Jurkat, Clone E6-1 (cell line): ENCODE data around the gene PDE4C.

ENCODE experiments used
- DNase-seq: peaks from one replicate; pipeline ENCODE4 v3.0.0-alpha.2; 2011; ENCODE audit warnings: low read depth, low spot score
- H3K4me3 ChIP-seq: 2 replicates; pipeline ENCODE4 v1.5.1; 2011; ENCODE audit warnings: mild to moderate bottlenecking, low read length, control low read depth, moderate library complexity

The PDE4C gene

GRCh38 chr19:18257503-18258470 lies 31.5 kb upstream of the PDE4C start:
- no peak for DNase-seq
- H3K4me3 ChIP-seq, result no peak overlapping the region

GRCh38 chr19:18254546-18255503 lies 28.6 kb upstream of the PDE4C start:
- DNase-seq, result no peak
- H3K4me3 ChIP-seq, result no peak overlapping the region

DNA sequence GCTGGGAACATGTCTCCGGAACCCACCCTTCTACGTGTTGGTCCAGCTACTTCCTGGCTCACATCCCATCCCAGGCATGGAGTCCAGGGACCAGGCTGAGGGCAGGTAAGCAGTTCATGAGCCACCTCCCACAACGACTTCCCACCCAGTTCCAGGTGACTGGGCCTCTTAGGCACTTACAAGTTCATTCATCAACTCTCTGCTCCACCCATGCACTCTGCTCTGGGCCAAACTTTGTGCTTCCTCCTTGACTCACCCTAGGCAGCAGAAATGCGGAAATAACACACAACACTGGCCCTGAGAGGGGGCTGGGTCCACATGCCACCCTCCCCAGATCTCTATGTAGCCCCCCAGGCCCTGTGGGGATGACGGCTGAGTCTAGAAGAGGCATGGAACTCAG lies 27.5 kb upstream of the PDE4C start:
- DNase-seq, result no peak
- no peak overlapping the region for H3K4me3 ChIP-seq

DNA sequence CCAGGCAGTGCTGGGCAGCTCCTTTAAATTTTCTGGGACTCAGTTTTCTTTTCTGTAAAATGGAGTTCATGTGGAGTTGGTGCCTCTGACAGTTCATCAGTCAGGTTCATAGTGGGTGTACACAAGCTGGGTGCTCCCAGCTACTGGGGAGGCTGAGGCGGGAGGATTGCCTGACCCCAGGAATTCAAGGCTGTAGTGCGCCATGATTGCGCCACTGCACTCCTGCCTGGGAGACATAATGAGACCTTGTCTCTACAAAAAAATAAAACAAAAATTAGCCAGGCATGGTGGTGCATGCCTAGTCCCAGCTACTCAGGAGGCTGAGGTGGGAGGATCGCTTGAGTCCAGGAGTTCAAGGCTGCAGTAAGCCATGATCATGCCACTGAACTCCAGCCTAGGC lies 26.9 kb upstream of the PDE4C start:
- no peak overlapping the region for H3K4me3 ChIP-seq
- DNase-seq, result no peak

DNA sequence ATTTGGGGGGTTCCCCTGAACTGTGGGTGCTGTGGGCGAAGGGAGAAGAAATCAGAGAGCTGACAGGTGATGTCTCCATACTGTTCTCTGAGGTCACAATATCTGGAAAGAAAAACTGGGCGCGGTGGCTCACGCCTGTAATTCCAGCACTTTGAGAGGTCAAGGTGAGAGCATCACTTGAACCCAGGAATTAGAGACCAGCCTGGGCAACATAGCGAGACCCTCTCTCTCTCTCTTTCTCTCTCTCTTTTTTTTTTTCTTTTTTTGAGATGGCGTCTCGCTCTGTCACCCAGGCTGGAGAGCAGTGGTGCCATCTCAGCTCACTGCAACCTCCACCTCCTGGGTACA lies 26.1 kb upstream of the PDE4C start:
- no peak for DNase-seq

DNA sequence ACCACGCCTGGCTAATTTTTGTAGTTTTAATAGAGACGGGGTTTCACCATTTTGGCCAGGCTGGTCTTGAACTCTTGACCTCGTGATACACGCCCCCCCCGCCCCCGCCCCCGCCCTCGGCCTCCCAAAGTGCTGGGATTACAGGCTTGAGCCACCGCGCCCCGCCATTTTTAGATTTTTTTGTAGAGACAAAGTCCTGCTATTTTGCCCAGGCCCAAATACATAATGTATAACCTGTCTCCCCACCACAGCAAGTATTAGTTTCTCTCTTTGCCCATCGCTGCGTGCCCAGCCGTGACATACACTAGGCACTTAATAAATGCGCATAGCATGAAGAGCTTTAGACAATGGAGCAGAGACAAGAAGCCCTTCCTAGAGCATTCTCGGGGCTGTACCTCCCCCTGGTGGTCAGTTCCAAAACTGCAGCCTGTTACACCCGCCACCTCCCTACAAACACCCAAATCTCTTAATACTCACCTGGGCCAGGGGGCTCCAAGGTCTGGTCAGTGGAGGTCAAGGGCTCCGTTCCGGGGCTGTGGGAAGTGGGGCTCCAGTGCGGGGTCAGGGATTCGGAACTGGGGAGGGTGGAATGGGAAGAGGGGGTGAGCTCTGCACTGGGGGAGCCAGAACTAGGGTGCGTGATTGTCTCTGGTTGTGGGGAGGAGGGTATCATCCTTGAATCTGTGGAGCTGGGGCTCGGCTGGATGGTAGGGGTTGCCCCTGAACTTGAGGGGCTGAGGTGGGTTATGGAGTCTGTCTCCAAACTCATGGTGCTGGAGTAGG lies 25.5 kb upstream of the PDE4C start:
- no peak overlapping the region for H3K4me3 ChIP-seq

More for the DNA sequence above, 26.1 kb upstream of the PDE4C start:
- H3K4me3 ChIP-seq, result no peak overlapping the region

GRCh38 chr19:18249834-18250233 lies 23.6 kb upstream of the PDE4C start:
- no peak overlapping the region for H3K4me3 ChIP-seq
- DNase-seq, result no peak

More for the DNA sequence above, 25.5 kb upstream of the PDE4C start:
- DNase-seq, result peak; percentile 68

- no peak overlapping the region for H3K4me3 ChIP-seq
- no peak for DNase-seq
These were observed 19.1 kb upstream of the PDE4C start for GRCh38 chr19:18245297-18245696.

- H3K4me3 ChIP-seq, result no peak overlapping the region
- DNase-seq, result no peak
These were observed 13.1 kb upstream of the PDE4C start for GRCh38 chr19:18239303-18239702.

- DNase-seq, result no peak
These were observed 8.0 kb upstream of the PDE4C start for GRCh38 chr19:18234194-18234593.

DNA sequence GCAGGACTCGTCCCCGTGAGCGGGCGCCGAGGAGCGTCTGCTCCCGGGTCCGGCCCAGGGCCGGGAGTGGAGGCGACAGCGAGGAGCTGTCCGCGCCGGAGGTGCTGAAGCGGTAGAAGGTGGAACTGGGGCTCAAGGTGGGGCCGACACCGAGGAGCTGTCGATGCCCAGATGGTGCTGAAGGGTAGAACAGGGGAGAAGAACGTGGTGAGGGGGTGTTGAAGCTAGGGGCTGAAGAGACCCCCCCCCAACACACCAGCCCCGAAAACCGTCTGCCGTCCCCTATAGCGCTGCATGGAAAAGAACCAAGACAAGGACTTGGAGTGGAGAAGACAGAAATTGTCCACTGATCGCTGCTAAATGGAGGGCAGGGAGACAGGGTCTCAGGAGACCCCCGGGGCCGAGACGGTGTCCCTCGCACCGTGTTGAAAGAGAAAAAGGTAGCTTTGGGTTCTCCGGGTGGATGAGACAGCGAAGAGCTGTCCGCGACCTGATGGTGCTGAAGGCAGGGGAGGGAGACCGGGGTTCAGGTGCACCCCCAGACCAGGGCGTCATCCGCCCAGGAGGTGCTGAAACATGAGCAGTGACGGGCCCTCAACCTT lies 7.1 kb upstream of the PDE4C start:
- no peak overlapping the region for H3K4me3 ChIP-seq
- DNase-seq, result no peak

More at GRCh38 chr19:18234194-18234593, 8.0 kb upstream of the PDE4C start:
- no peak overlapping the region for H3K4me3 ChIP-seq

DNA sequence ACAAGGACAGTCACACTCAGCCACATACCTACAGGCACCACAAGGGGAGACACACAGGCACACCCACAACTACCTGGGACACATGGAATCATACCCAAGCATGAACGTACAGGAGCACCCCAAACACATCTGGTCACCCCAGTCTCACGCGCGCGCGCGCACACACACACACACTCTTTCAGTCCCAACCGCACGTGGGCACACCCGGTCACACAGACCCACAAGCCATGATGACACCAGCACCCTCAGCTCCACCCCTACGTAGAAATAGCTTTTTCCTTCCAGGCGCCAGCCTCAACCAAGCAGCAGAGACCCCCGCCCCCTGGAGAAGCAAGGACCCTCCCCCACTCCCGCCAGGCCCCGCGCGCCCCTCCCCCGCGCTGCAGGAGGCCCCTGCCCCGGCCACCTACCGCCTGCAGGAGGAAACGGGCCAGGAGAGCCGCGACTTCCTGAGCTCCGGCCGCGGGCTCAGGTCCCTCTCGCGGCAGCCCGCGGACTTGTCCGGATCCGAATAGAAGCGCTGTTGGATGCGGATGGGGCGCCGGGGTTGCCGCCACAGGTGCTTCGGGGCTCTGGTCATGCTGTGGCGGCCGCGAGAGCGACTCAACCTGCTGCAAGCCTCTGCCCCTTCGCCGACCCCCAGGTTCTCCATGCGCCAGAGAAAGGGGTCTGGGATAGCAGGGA lies 6.4 kb upstream of the PDE4C start:
- no peak overlapping the region for H3K4me3 ChIP-seq

GRCh38 chr19:18231775-18232174 lies 5.5 kb upstream of the PDE4C start:
- no peak for DNase-seq
- no peak overlapping the region for H3K4me3 ChIP-seq

More for the DNA sequence above, 6.4 kb upstream of the PDE4C start:
- no peak for DNase-seq

DNA sequence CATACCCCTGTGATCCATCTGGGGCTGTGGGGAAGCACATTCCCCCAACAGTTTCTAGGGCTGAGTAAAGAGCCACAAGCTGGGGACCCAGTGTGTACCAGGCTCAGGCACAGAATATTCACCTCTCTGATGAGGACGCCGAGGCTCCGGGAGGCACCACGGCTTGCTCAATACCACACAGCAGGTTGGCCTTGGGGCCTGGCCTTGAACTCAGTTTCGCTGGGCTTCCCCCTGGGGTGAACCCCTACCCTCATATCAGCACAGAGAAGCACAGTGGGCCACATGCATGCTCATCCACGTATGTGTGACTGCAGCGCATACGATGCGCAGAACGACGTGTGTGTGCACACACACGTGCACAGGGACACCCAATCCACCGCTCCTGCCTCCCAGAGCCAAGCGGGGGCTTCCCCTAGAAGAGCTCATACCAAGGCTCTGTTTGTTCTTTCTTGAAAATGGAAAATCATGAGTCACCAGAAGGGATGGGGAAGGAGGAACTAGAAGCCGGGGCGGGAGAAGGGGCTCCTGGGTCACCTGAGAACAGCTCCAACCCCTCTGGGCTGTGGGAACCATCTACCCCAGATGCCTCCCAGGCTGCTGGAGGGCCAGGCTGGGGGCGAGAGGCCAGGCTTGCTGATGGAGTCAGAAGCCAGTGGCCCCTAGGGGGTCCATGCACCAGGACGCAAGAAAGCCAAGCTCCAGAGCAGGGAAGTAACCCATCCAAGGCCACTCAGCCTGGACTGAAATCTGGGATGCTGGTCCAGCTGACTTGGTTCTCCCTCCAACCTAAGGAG lies 4.9 kb upstream of the PDE4C start:
- DNase-seq, result no peak
- no peak overlapping the region for H3K4me3 ChIP-seq

DNA sequence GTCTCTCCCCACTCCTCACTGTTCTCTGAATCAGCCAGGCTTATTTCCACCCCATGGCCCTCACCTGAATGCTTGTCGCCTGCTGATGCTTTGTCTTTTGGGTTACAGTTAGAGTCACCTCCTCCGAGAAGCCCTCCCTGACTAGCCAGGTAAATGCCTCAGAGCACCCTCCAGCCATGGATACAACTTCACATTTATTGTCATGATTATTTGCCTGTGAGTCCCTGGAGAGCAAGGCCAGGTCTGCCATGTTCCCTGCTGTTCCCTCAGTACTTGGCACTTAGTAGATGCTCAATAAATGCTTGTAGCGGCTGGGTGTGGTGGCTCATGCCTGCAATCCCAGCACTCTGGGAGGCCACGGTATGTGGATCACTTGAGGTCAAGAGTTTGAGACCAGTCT lies 3.7 kb upstream of the PDE4C start:
- H3K4me3 ChIP-seq, result no peak overlapping the region
- DNase-seq, result no peak

GRCh38 chr19:18229474-18229873 lies 3.2 kb upstream of the PDE4C start:
- no peak for DNase-seq
- H3K4me3 ChIP-seq, result no peak overlapping the region

GRCh38 chr19:18227781-18228271 lies 1.6 kb upstream of the PDE4C start:
- no peak for DNase-seq
- no peak overlapping the region for H3K4me3 ChIP-seq
